Upper lobe of right lung (tissue), 1 donor: ENCODE data around the gene PDZD8. TPM values are rescaled to one million over a fixed set of nuclear protein-coding genes. Genes with fewer than 3 reads are reported as not detected.
A peak's percentile ranks its signal among the peaks of the same experiment; 100 is the strongest.

ENCODE experiments used
- ATAC-seq: fragments of 200-7000 bp; cut with Tn5 transposase; one replicate; pipeline ENCODE4 v1.9.1; 2020; ENCODE audit warnings: mild to moderate bottlenecking, moderate library complexity
- DNase-seq: peaks from one replicate; pipeline ENCODE4 v3.0.0-alpha.2; 2020
- H3K27ac ChIP-seq: fragments of 200-600 bp; one replicate; pipeline ENCODE4 v1.8.0; 2022
- H3K27me3 ChIP-seq: fragments of 200-600 bp; one replicate; pipeline ENCODE4 v1.8.0; 2022; ENCODE audit warnings: mild to moderate bottlenecking
- H3K36me3 ChIP-seq: fragments of 200-600 bp; one replicate; pipeline ENCODE4 v1.8.0; 2022
- H3K4me1 ChIP-seq: fragments of 200-600 bp; one replicate; pipeline ENCODE4 v1.8.0; 2022
- H3K4me3 ChIP-seq: fragments of 200-600 bp; one replicate; pipeline ENCODE4 v1.8.0; 2022; ENCODE audit warnings: mild to moderate bottlenecking
- H3K9me3 ChIP-seq: fragments of 200-600 bp; one replicate; pipeline ENCODE4 v1.8.0; 2022
- CTCF ChIP-seq: fragments of 200-600 bp; IDR thresholded peaks from one replicate; pipeline ENCODE4 v1.8.0; 2022; ENCODE audit warnings: antibody characterized with exemption
- intact Hi-C: fragments of 100-400 bp; cut with DNase I; formaldehyde crosslinking; loops from one replicate; pipeline ENCODE4 v1.11.0; 2022
- total RNA-seq: library from RNA; stranded (reverse); fragmentation: NEBNext Ultra II Directional; extraction: Animal tissue kit (Norgen Biotek cat#: 25700); gene quantifications from one replicate; pipeline ENCODE4 v1.2.1, GENCODE V29; 2021
- donor health status: DM: no; HTN: yes; CAD: no; lungs with severe emphysema.

The PDZD8 gene
- total RNA-seq, 1 donor from 2014 or later: 38.7 TPM

- Histone ChIP-seq H3K36me3 (no peaks in the 10 kb centered on the region), H3K4me3 (no peak overlapping the region), H3K9me3 (no peaks in the 10 kb centered on the region), H3K4me1 (no peaks in the 10 kb centered on the region), H3K27ac (no peak overlapping the region), H3K27me3 (peaks cover 9% of the 10 kb centered on the region)
- ATAC-seq (no peak), DNase-seq (no peak)
- intact Hi-C loops: no loop called here
- TF ChIP-seq CTCF: no peak
These were observed 112.3 kb downstream of the PDZD8 start for GRCh38 chr10:117262903-117263293.

- DNase-seq (no peak), ATAC-seq (no peak)
- H3K9me3 ChIP-seq: no peaks in the 10 kb centered on the region
- no peak overlapping the region for H3K27ac ChIP-seq
- TF ChIP-seq CTCF: no peak
- no peaks in the 10 kb centered on the region for H3K36me3 ChIP-seq
- H3K27me3 ChIP-seq: peaks cover 13% of the 10 kb centered on the region
- no peak overlapping the region for H3K4me3 ChIP-seq
- H3K4me1 ChIP-seq: no peaks in the 10 kb centered on the region
- intact Hi-C loops: no loop called here
These were observed 112.8 kb downstream of the PDZD8 start for GRCh38 chr10:117262291-117262902.

GRCh38 chr10:117261501-117261900, 113.7 kb downstream of the PDZD8 start:
- TF ChIP-seq CTCF: no peak
- no peak for ATAC-seq
- no peaks in the 10 kb centered on the region for H3K36me3 ChIP-seq
- intact Hi-C loops: no loop called here
- H3K4me3 ChIP-seq: no peak overlapping the region
- no peak for DNase-seq
- H3K9me3 ChIP-seq: no peaks in the 10 kb centered on the region
- no peak overlapping the region for H3K27ac ChIP-seq
- no peaks in the 10 kb centered on the region for H3K4me1 ChIP-seq
- H3K27me3 ChIP-seq: peaks cover 16% of the 10 kb centered on the region

GRCh38 chr10:117260084-117260483, 115.2 kb downstream of the PDZD8 start:
- Histone ChIP-seq H3K9me3 (no peaks in the 10 kb centered on the region), H3K27ac (no peak overlapping the region), H3K27me3 (peaks cover 16% of the 10 kb centered on the region), H3K36me3 (no peaks in the 10 kb centered on the region), H3K4me1 (no peaks in the 10 kb centered on the region), H3K4me3 (no peak overlapping the region)
- intact Hi-C loops: no loop called here
- DNase-seq (no peak), ATAC-seq (no peak)
- TF ChIP-seq CTCF: no peak

GRCh38 chr10:117259279-117259678, 116.0 kb downstream of the PDZD8 start:
- TF ChIP-seq CTCF: no peak
- H3K27ac ChIP-seq: no peak overlapping the region
- no peaks in the 10 kb centered on the region for H3K36me3 ChIP-seq
- no peaks in the 10 kb centered on the region for H3K9me3 ChIP-seq
- no peak for DNase-seq
- peaks cover 16% of the 10 kb centered on the region for H3K27me3 ChIP-seq
- peak; percentile 47 for ATAC-seq
- no peak overlapping the region for H3K4me3 ChIP-seq
- no peaks in the 10 kb centered on the region for H3K4me1 ChIP-seq
- intact Hi-C loops: no loop called here

- TF ChIP-seq CTCF: no peak
- peaks cover 20% of the 10 kb centered on the region for H3K27me3 ChIP-seq
- no peaks in the 10 kb centered on the region for H3K9me3 ChIP-seq
- H3K4me3 ChIP-seq: no peak overlapping the region
- no peaks in the 10 kb centered on the region for H3K4me1 ChIP-seq
- no peak for DNase-seq
- H3K36me3 ChIP-seq: no peaks in the 10 kb centered on the region
- no peak for ATAC-seq
- intact Hi-C loops: no loop called here
- H3K27ac ChIP-seq: no peak overlapping the region
These were observed 117.5 kb downstream of the PDZD8 start for GRCh38 chr10:117257721-117258120.
